ENCODE measurements around the gene COL9A1. TPM values are rescaled to one million over a fixed set of nuclear protein-coding genes. Genes with fewer than 3 reads are reported as not detected.

Gene COL9A1
- total RNA-seq, 1 donor from 2014 or later = 18.7 TPM

- H3K79me2 ChIP-seq (ENCODE audit: low read depth) = no peaks in the 10 kb centered on the region
- H3K36me3 Mint-ChIP-seq = no peaks in the 10 kb centered on the region
- H3K9ac ChIP-seq = no peak overlapping the region
- no peaks in the 10 kb centered on the region for H3K9me3 ChIP-seq (ENCODE audit: low read depth)
- no peaks in the 10 kb centered on the region for H3K4me1 ChIP-seq
- DNase-seq (ENCODE audit: low spot score) = no peak
- H3K4me1 Mint-ChIP-seq = peaks cover 10% of the 10 kb centered on the region
- H3F3A ChIP-seq (ENCODE audit: low read depth) = no peaks in the 10 kb centered on the region
- no peaks in the 10 kb centered on the region for H3K27me3 ChIP-seq
- H3K27ac ChIP-seq = no peak overlapping the region
- H3K4me3 Mint-ChIP-seq = no peak overlapping the region
- no peaks in the 10 kb centered on the region for H4K20me1 ChIP-seq (ENCODE audit: low read depth)
- no peak overlapping the region for H3K4me2 ChIP-seq
- H3K27ac Mint-ChIP-seq = no peak overlapping the region
- no peak overlapping the region for H3K4me3 ChIP-seq
- H3K27me3 Mint-ChIP-seq (ENCODE audit: insufficient read depth, low read depth) = peaks cover 4% of the 10 kb centered on the region
- TF ChIP-seq CTCF (IDR thresholded peaks at IDR 0.05) = no peak
- no peak for TF ChIP-seq EZH2phosphoT487 (IDR thresholded peaks at IDR 0.05)
- no peak for TF ChIP-seq EZH2 (IDR thresholded peaks at IDR 0.05)
- H2AFZ ChIP-seq (replicated peaks) = no peak overlapping the region
- H3K9me3 Mint-ChIP-seq = no peaks in the 10 kb centered on the region
- H3K36me3 ChIP-seq = no peaks in the 10 kb centered on the region
Measured at GRCh38 chr6:70307008-70307407, 4.1 kb upstream of the COL9A1 start.

GRCh38 chr6:70304616-70305015 is 1.7 kb upstream of the COL9A1 start:
- no peak for DNase-seq (ENCODE audit: low spot score)
- no peak overlapping the region for H3K27ac ChIP-seq
- no peaks in the 10 kb centered on the region for H3K4me1 ChIP-seq
- H3K9ac ChIP-seq = no peak overlapping the region
- no peak for TF ChIP-seq EZH2 (IDR thresholded peaks at IDR 0.05)
- TF ChIP-seq EZH2phosphoT487 (IDR thresholded peaks at IDR 0.05) = no peak
- no peak for TF ChIP-seq CTCF (IDR thresholded peaks at IDR 0.05)
- no peaks in the 10 kb centered on the region for H3F3A ChIP-seq (ENCODE audit: low read depth)
- H3K79me2 ChIP-seq (ENCODE audit: low read depth) = no peaks in the 10 kb centered on the region
- H3K27me3 ChIP-seq = no peaks in the 10 kb centered on the region
- Mint-ChIP-seq H3K36me3 (no peaks in the 10 kb centered on the region), H3K4me3 (no peak overlapping the region), H3K27me3 (ENCODE audit: insufficient read depth, low read depth) (peaks cover 4% of the 10 kb centered on the region), H3K9me3 (no peaks in the 10 kb centered on the region), H3K27ac (no peak overlapping the region), H3K4me1 (peaks cover 10% of the 10 kb centered on the region)
- H3K4me3 ChIP-seq = no peak overlapping the region
- no peaks in the 10 kb centered on the region for H3K36me3 ChIP-seq
- H3K9me3 ChIP-seq (ENCODE audit: low read depth) = no peaks in the 10 kb centered on the region
- no peak overlapping the region for H2AFZ ChIP-seq (replicated peaks)
- H3K4me2 ChIP-seq = no peak overlapping the region
- no peaks in the 10 kb centered on the region for H4K20me1 ChIP-seq (ENCODE audit: low read depth)

DNA sequence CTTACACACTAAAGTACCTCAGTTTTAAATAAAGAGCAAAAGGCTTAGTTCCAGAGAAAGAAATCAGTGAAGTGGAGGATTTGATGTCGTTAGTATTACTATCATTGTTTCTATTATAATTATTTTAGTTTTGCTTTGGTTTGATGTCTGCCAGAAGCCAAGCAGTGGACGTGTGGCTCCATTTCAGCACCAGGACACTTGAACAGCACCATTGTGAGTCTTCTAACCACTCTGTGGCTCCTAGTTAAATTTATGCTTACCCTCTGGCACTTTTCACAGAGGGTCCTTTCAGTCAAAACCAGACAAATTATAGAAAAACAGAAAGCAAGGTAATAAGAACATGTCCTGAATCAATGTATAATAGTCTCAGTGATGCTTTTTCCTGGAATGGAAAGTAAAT is 3.4 kb downstream of the COL9A1 start:
- H3K4me1 ChIP-seq = no peaks in the 10 kb centered on the region
- H3K4me2 ChIP-seq = no peak overlapping the region
- H3K27ac ChIP-seq = no peak overlapping the region
- H3K27me3 Mint-ChIP-seq (ENCODE audit: insufficient read depth, low read depth) = no peaks in the 10 kb centered on the region
- H3K4me3 ChIP-seq = no peak overlapping the region
- TF ChIP-seq EZH2phosphoT487 (IDR thresholded peaks at IDR 0.05) (no peak), CTCF (IDR thresholded peaks at IDR 0.05) (no peak), EZH2 (IDR thresholded peaks at IDR 0.05) (no peak)
- H3K27ac Mint-ChIP-seq = no peak overlapping the region
- H2AFZ ChIP-seq (replicated peaks) = no peak overlapping the region
- H3K9me3 ChIP-seq (ENCODE audit: low read depth) = no peaks in the 10 kb centered on the region
- H3K79me2 ChIP-seq (ENCODE audit: low read depth) = no peaks in the 10 kb centered on the region
- DNase-seq (ENCODE audit: low spot score) = peak; percentile 40
- no peaks in the 10 kb centered on the region for H3K36me3 ChIP-seq
- peaks cover 4% of the 10 kb centered on the region for H3K4me1 Mint-ChIP-seq
- H3K9me3 Mint-ChIP-seq = no peaks in the 10 kb centered on the region
- H3K9ac ChIP-seq = no peak overlapping the region
- no peak overlapping the region for H3K4me3 Mint-ChIP-seq
- no peaks in the 10 kb centered on the region for H3F3A ChIP-seq (ENCODE audit: low read depth)
- H3K27me3 ChIP-seq = no peaks in the 10 kb centered on the region
- H4K20me1 ChIP-seq (ENCODE audit: low read depth) = no peaks in the 10 kb centered on the region
- no peaks in the 10 kb centered on the region for H3K36me3 Mint-ChIP-seq
